ENCODE data around the gene KIF22.

Gene KIF22

GRCh38 chr16:29841631-29842030 lies 51.1 kb downstream of the KIF22 start:
- DNase-seq (ENCODE audit: low read depth), result no peak

- DNase-seq (ENCODE audit: low read depth), result no peak
Measured at GRCh38 chr16:29842732-29843346, 52.3 kb downstream of the KIF22 start.

DNA sequence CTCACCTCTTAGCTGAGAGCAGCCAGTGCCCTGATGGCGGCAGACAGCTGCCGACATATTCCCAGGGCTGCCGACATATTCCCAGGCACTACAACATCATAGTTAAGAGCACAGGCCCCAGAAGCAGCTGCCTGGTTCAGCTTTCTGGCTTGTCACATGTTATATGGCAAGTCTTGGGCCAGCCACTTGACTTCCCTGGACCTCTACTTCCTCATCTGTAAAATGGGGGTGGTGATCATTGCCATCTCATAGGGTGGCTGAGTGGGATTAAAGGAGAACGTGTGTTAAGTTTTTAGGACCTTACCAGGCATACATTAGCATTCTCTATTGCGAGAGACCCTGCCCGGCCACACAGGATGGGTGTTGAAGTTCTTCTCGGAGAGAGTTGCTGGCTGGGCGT lies 53.4 kb downstream of the KIF22 start:
- no peak for DNase-seq (ENCODE audit: low read depth)

- DNase-seq (ENCODE audit: low read depth), result no peak
Measured at GRCh38 chr16:29844575-29845331, 54.2 kb downstream of the KIF22 start.

DNA sequence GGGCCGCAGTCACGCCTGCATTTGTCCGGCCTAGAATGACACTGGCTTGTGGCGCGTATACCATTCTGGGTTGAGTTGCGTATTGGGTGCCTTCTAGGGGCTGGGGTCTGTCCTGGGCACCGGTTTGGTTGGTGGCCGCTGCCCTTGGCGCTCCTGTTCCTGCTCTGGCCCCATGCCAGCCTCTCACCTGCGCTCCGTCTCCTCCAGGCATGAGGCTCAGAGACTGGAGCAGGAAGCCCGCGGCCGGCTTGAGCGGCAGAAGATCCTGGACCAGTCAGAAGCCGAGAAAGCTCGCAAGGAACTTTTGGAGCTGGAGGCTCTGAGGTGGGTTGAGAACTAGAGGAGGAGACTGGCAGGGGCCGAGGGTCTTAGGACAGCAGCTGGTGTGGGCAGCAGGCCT lies 55.1 kb downstream of the KIF22 start:
- DNase-seq (ENCODE audit: low read depth), result no peak

DNA sequence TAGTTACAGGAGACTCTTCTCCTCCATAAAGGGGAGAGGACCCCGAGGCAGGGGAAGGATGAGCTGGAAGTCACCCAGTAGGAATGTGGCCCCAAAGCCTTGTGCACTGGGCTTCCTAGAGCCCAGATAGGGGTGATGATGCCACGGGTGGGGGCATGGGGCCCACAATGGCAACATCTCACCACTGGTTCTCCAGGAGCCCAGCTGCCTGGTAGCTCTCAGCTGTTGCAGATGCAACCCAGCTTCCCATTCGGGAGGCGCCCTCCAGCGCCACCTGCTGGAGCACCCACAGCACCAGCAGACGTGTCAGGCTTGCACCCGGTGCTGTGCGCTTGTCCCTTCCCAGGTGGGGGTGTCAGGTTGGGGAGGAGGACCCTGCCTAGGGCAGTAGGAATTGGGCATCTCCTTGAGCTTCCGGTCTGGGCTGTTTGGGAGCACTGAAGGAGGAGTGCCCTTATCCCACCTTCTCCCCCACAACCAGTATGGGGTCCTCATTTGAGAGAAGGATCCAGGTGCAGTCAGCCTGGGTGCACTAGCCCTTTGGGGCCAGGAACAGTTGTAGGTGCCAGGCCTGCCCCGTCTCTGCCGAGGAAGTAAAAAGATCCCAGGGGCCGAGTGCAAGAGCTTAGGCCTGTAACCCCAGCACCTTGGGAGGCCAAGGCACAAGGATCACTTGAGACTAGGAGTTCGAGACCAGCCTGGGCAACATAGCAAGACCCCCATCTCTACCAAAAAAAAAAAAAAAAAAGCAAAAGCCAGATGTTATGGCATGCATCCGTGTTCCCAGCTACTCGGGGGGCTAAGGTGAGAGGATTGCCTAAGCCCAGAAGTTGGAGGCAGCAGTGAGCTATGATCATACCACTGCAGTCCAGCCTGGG lies 58.1 kb downstream of the KIF22 start:
- DNase-seq (ENCODE audit: low read depth), result peak; percentile 66

DNA sequence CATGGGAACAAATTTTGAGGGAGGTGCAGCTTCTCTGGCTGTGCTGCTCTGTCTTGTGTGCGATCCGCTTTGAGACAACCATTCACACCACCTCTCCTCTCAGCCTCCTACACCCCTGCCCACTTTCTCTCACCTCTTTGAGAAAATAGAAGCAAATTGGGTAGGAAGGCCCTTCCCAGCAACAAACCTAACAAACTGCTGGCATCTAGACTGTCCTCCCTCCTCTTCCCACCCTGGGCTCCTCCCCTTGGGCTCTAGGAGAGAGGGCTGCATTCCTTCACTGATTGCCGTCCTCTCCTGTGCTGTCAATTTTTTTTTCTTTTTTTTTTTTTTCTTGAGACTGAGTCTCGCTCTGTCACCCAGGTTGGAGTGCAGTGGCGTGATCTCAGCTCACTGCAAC lies 59.0 kb downstream of the KIF22 start:
- no peak for DNase-seq (ENCODE audit: low read depth)

- DNase-seq (ENCODE audit: low read depth), result no peak
Measured at GRCh38 chr16:29850998-29851397, 60.4 kb downstream of the KIF22 start.

- no peak for DNase-seq (ENCODE audit: low read depth)
Measured at GRCh38 chr16:29852654-29853053, 62.1 kb downstream of the KIF22 start.

GRCh38 chr16:29854520-29855100 lies 64.1 kb downstream of the KIF22 start:
- DNase-seq (ENCODE audit: low read depth), result no peak

Data from activated T-cell treated with anti-CD3 and anti-CD28 coated beads for 24 hours (primary cell).